LNCaP clone FGC (cell line): Measurements from ENCODE around the gene PCDHB12.
"Not testable (repeated sequence)": the region's sequence is repeated elsewhere in the genome, so short reads cannot be mapped to it uniquely, and the experiment has no call there.

Experiments used
- DNase-seq: peaks from one replicate; pipeline ENCODE4 v3.0.0-alpha.2; 2011; ENCODE audit warnings: low read depth
- H3K4me3 ChIP-seq: 2 replicates; pipeline ENCODE4 v1.5.1; 2011; ENCODE audit warnings: mild to moderate bottlenecking, low read depth, low read length, control low read depth
- TF ChIP-seq, protein P1 (sequence below): IDR thresholded peaks from 2 replicates; pipeline ENCODE4 v1.5.1; 2012; ENCODE audit warnings: mild to moderate bottlenecking; ENCODE audit not compliant: control insufficient read depth, insufficient read depth; ENCODE audit errors: extremely low read depth

PCDHB12 gene

GRCh38 chr5:141208478-141208877 lies at the start of gene PCDHB12:
PCDHB12 (plus strand) TSS chr5:141208719; CDS start chr5:141208908, 189 bp downstream.
- DNase-seq: no peak
- TF ChIP-seq, protein P1, sequence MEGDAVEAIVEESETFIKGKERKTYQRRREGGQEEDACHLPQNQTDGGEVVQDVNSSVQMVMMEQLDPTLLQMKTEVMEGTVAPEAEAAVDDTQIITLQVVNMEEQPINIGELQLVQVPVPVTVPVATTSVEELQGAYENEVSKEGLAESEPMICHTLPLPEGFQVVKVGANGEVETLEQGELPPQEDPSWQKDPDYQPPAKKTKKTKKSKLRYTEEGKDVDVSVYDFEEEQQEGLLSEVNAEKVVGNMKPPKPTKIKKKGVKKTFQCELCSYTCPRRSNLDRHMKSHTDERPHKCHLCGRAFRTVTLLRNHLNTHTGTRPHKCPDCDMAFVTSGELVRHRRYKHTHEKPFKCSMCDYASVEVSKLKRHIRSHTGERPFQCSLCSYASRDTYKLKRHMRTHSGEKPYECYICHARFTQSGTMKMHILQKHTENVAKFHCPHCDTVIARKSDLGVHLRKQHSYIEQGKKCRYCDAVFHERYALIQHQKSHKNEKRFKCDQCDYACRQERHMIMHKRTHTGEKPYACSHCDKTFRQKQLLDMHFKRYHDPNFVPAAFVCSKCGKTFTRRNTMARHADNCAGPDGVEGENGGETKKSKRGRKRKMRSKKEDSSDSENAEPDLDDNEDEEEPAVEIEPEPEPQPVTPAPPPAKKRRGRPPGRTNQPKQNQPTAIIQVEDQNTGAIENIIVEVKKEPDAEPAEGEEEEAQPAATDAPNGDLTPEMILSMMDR: peak; percentile 43
- H3K4me3 ChIP-seq: no peak within 1 kb of the TSS

DNA sequence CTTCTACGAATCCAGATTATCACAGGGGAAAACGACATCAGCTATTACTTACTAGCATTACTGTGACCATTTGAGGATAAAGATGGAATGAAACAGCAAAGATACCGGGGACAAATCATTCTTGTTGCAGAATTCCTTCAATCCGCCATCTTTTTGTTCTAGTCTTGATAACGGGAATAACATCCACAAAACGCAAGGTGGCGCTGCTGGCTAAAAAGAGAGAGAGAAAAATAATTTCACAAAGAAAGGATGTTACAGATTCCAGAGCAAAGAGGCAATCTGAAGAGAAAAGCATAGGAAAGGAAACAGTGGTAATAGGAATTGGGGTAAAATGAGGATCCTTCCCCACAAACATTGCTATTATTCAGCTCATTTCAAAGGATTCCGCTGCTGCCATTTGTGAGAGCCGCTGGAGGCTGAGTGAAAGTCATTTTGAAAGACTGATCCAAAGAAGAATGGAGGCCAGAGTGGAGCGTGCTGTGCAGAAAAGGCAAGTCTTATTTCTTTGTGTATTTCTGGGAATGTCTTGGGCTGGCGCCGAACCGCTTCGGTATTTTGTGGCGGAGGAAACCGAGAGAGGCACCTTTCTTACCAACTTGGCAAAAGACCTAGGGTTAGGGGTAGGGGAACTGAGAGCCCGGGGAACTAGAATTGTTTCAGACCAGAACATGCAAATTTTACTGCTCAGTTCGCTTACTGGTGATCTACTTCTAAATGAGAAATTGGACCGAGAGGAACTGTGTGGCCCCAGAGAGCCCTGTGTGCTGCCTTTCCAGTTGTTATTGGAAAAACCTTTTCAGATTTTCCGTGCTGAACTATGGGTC lies 35.9 kb upstream of the PCDHB12 start, which contains the start of gene PCDHB7:
Gene PCDHB7, plus strand, starts transcription at position 264 of the 824 bp plus-strand sequence. Its CDS starts 192 bp downstream, at position 456.
- TF ChIP-seq, protein P1: peak; percentile 79
- H3K4me3 ChIP-seq: no peak within 1 kb of the TSS
- DNase-seq: no peak

- H3K4me3 ChIP-seq, DNase-seq: not testable (repeated sequence)
Measured at GRCh38 chr5:141174291-141175104, 34.0 kb upstream of the PCDHB12 start.

- TF ChIP-seq, protein P1: no peak
- no peak for DNase-seq
- H3K4me3 ChIP-seq: no peak overlapping the region
Measured at GRCh38 chr5:141175933-141176332, 32.6 kb upstream of the PCDHB12 start.

DNA sequence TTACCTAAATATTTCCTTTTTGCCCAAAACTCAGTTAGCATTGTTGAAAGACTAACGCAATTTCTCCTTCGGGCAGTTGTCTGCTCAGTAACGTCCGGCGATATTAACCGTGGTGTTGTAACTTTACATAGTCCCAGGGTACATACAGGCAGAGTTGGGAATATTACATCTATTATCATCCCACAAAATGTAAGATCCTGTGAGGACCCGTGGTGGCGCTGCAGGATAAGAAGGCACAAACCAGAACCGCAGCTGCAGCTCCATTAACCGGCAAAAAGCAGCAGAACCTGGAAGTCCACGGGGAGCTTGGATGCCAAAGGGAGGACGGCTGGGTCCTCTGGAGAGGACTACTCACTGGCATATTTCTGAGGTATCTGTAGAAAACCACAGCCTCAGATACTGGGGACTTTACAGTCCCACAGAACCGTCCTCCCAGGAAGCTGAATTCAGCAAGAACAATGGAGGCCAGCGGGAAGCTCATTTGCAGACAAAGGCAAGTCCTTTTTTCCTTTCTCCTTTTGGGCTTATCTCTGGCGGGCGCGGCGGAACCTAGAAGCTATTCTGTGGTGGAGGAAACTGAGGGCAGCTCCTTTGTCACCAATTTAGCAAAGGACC lies 30.8 kb upstream of the PCDHB12 start, which contains the start of gene PCDHB8:
Gene PCDHB8, plus strand, starts transcription at position 214 of the 615 bp plus-strand sequence. Its CDS starts 245 bp downstream, at position 459.
- not testable (repeated sequence) for DNase-seq
- peak within 1 kb of the TSS; percentile 6; the same call in 1 of the 2 replicates for H3K4me3 ChIP-seq
- TF ChIP-seq, protein P1: peak; percentile 43

- DNase-seq, H3K4me3 ChIP-seq: not testable (repeated sequence)
Measured at GRCh38 chr5:141179371-141179770, 29.1 kb upstream of the PCDHB12 start.

- not testable (repeated sequence) for DNase-seq, H3K4me3 ChIP-seq
Measured at GRCh38 chr5:141179876-141180275, 28.6 kb upstream of the PCDHB12 start.

- no peak for DNase-seq
- TF ChIP-seq, protein P1: no peak
- no peak overlapping the region for H3K4me3 ChIP-seq
Measured at GRCh38 chr5:141180313-141180712, 28.2 kb upstream of the PCDHB12 start.
